ENCODE data around the gene ELMO1.

ELMO1 gene

GRCh38 chr7:37160656-37161055 lies 288.0 kb downstream of the ELMO1 start:
- H3K4me3 ChIP-seq (ENCODE audit: low read depth, low read length) = no peak overlapping the region
- DNase-seq (ENCODE audit: low read depth) = no peak
- TF ChIP-seq, protein P1, sequence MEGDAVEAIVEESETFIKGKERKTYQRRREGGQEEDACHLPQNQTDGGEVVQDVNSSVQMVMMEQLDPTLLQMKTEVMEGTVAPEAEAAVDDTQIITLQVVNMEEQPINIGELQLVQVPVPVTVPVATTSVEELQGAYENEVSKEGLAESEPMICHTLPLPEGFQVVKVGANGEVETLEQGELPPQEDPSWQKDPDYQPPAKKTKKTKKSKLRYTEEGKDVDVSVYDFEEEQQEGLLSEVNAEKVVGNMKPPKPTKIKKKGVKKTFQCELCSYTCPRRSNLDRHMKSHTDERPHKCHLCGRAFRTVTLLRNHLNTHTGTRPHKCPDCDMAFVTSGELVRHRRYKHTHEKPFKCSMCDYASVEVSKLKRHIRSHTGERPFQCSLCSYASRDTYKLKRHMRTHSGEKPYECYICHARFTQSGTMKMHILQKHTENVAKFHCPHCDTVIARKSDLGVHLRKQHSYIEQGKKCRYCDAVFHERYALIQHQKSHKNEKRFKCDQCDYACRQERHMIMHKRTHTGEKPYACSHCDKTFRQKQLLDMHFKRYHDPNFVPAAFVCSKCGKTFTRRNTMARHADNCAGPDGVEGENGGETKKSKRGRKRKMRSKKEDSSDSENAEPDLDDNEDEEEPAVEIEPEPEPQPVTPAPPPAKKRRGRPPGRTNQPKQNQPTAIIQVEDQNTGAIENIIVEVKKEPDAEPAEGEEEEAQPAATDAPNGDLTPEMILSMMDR (IDR thresholded peaks at IDR 0.05; ENCODE audit: low read depth, low read length) = no peak
- TF ChIP-seq POLR2A (IDR thresholded peaks at IDR 0.05; ENCODE audit: extremely low read depth, insufficient read length) (no peak), MYC (IDR thresholded peaks at IDR 0.05; ENCODE audit: low read depth, low read length) (no peak)
- TF ChIP-seq, protein P2, sequence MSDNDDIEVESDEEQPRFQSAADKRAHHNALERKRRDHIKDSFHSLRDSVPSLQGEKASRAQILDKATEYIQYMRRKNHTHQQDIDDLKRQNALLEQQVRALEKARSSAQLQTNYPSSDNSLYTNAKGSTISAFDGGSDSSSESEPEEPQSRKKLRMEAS (IDR thresholded peaks at IDR 0.05; ENCODE audit: low read depth, low read length) = no peak

DNA sequence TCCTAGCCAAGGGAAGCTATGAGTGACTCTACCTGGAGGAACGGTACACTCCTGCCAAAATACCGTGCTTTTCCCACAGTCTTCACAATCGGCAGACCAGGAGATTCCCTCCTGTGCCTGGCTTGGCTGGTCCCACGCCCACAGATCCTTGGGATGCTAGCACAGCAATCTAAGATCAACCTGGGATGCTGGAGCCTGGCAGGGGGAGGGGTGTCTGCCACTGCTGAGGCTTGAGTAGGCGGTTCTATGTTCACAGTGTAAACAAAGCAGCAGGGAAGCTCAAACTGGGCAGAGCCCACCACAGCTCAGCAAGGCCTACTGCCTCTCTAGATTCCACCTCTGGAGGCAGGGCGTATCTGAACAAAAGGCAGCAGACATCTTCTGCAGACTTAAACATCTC lies 295.3 kb downstream of the ELMO1 start:
- no peak overlapping the region for H3K4me3 ChIP-seq (ENCODE audit: low read depth, low read length)
- no peak for DNase-seq (ENCODE audit: low read depth)
- TF ChIP-seq MYC (IDR thresholded peaks at IDR 0.05; ENCODE audit: low read depth, low read length) (no peak), POLR2A (IDR thresholded peaks at IDR 0.05; ENCODE audit: extremely low read depth, insufficient read length) (no peak)
- TF ChIP-seq, protein P2 (IDR thresholded peaks at IDR 0.05; ENCODE audit: low read depth, low read length) = no peak
- TF ChIP-seq, protein P1 (IDR thresholded peaks at IDR 0.05; ENCODE audit: low read depth, low read length) = no peak

DNA sequence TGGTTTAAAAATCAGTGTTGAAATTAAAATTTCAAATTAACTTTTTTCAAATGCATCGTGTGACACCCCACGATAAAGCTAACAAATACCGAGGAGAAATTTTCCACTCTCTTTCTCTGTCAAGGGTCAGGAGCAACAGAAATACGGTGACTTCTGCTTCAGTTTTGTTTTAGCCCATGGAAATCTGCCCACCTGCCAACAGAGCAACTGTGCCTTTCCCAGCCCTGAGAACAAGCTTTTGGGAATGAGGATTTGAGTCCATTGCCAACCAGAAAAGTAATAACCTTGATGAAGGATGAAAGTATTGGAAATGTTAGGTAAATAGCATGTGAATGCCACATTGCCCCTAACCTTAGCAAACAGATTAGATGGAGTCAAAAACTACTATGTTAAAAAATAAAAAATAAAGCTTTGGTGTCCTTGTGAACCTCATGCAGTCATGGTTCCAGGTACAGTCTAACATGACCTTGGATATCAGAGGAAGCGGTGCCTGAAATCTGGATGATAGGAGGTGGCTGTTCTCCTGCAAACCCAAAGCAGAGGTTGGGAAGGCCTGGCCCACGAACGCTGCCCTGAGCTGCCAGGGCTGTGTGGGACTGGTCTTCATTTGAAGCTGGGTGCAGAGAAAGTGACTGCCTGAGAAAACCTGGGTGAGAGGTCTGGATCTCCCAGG lies 296.8 kb downstream of the ELMO1 start:
- TF ChIP-seq MYC (IDR thresholded peaks at IDR 0.05; ENCODE audit: low read depth, low read length) = no peak
- TF ChIP-seq, protein P2 (IDR thresholded peaks at IDR 0.05; ENCODE audit: low read depth, low read length) = no peak
- TF ChIP-seq, protein P1 (IDR thresholded peaks at IDR 0.05; ENCODE audit: low read depth, low read length) = no peak
- no peak for TF ChIP-seq POLR2A (IDR thresholded peaks at IDR 0.05; ENCODE audit: extremely low read depth, insufficient read length)
- DNase-seq (ENCODE audit: low read depth) = no peak

GRCh38 chr7:37150856-37151255 lies 297.8 kb downstream of the ELMO1 start:
- H3K4me3 ChIP-seq (ENCODE audit: low read depth, low read length) = no peak overlapping the region
- DNase-seq (ENCODE audit: low read depth) = no peak
- TF ChIP-seq POLR2A (IDR thresholded peaks at IDR 0.05; ENCODE audit: extremely low read depth, insufficient read length) (no peak), MYC (IDR thresholded peaks at IDR 0.05; ENCODE audit: low read depth, low read length) (no peak)
- TF ChIP-seq, protein P2 (IDR thresholded peaks at IDR 0.05; ENCODE audit: low read depth, low read length) = no peak
- TF ChIP-seq, protein P1 (IDR thresholded peaks at IDR 0.05; ENCODE audit: low read depth, low read length) = no peak

More for the DNA sequence above, 296.8 kb downstream of the ELMO1 start:
- no peak overlapping the region for H3K4me3 ChIP-seq (ENCODE audit: low read depth, low read length)

DNA sequence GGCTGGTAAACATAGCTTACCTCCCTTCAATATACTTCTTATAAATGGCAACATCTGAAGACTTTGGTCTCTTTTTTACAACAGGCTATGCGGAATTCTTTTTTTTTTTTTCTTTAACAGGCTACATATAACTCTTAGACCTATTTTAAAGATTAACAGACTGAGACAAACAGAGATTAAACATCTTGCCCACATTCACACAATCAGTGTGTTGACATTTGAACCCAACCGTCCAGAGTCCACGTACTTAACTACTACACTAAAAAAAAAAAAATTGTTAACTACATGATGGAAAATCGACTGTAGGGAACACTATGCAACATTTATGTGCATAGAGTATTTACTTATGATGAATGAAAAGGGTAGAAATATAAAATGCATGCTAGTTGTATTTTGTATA lies 298.5 kb downstream of the ELMO1 start:
- DNase-seq (ENCODE audit: low read depth) = no peak

DNA sequence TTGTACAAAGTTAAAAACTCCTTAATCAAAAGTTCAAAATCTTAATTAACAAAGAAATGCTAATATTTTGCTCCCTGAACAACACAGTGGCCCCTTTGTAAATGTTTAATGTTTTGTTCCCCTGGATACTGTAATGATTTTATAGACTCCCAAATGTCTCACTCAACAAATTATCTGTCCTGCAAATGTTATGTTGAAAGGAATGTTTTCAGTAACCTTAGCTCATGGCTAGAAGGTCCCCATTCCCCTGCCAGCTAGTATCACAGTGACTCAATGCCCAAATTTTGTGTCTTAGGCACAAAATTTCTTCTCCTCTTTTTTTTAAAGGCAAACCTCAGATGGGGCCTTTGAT lies 298.9 kb downstream of the ELMO1 start:
- TF ChIP-seq, protein P2 (IDR thresholded peaks at IDR 0.05; ENCODE audit: low read depth, low read length) = no peak
- no peak for TF ChIP-seq POLR2A (IDR thresholded peaks at IDR 0.05; ENCODE audit: extremely low read depth, insufficient read length)
- no peak overlapping the region for H3K4me3 ChIP-seq (ENCODE audit: low read depth, low read length)
- DNase-seq (ENCODE audit: low read depth) = no peak

More for the DNA sequence above, 298.5 kb downstream of the ELMO1 start:
- no peak overlapping the region for H3K4me3 ChIP-seq (ENCODE audit: low read depth, low read length)
- TF ChIP-seq, protein P2 (IDR thresholded peaks at IDR 0.05; ENCODE audit: low read depth, low read length) = no peak

Measured in NB4 (cell line).